CD4-positive, alpha-beta T cell treated with Interleukin-15 for 4 hours (primary cell): Measurements from ENCODE around the gene CCNK.
A peak's percentile ranks its signal among the peaks of the same experiment; 100 is the strongest.

Experiments used
- DNase-seq: peaks from one replicate; pipeline ENCODE4 v3.0.0-alpha.2; 2020; ENCODE audit warnings: low spot score

CCNK gene

DNA sequence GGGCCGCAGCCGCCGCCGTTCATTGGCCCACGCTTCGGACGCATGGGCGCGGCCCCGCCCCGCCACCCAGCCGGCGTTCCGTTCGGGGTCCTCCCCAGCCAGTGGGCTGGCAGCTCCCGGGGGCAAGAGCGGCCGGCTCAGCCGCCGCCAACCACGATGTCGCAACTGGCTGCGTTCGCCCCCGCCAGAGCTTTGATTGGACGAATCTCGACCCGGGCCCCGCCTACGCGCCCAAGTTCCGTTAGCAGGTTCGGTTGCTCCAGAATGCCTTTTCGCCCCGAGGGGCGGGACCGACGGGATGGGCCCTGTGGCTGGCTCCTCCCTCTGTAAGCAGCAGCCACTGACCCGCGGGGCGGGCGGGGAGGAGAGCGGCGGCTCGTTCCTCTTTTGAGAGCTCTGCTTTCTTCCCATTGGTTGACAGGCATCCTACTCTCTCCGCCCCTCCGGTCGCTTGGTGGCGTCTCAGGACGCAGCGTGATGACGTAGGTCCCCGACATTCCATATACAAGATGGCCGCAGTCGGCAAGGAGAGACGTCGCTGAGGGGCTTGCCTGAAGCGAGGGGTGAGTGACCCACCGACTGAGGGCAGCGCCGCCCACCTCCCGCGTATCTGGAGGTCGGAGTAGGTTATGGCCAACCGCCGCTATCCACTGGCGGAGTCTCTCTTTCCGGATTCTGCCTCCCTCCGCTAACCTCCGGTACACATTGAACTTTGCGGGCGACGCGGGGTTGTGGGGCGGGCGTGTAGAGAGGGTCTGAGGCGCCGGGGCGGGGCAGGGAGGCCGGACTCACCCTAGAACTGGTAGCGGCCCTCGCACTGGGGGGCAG is at the start of gene CCNK:
Gene CCNK, plus strand, starts transcription at position 493 of the 828 bp plus-strand sequence. CDS start 11,269 bp downstream, outside the sequence.
- peak; percentile 100 for DNase-seq

DNA sequence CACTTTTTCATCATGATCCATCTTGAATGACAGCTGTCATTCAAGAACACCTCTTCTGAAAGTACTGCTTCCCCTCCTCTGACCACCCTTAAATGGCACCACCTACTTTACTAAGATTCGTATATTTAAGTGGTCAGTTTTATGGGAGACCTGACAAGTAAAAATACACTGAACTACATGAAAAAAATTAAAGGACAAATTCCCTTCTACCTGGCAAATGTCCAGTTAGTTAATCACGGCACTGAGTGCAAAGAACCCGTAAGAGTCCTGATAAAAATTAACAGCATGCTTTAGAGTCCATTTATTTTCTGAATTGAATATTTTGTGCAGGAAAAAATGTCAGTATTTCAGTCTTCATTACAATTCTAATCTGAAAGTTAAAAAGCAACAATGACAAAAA is 49.2 kb upstream of the CCNK start:
- DNase-seq, result no peak

DNA sequence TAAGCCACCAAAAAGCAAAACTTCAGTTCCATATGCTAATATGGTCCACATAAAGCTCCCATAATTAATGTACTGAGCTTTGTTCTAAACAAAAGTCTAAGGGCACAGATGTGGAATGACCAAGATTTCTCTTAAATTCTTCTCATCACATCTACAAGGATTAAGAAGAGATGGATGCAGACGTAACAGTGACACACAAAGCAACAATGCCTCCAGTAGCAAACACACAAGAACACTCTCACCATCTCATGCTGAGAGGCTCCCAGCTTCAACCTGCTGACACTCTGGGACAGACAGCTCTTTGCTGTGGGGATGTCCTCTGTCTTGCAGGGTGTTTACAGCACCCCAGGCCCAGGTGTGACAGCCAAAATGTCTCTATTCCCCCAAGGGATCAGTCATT is 48.7 kb upstream of the CCNK start:
- DNase-seq, result no peak

DNA sequence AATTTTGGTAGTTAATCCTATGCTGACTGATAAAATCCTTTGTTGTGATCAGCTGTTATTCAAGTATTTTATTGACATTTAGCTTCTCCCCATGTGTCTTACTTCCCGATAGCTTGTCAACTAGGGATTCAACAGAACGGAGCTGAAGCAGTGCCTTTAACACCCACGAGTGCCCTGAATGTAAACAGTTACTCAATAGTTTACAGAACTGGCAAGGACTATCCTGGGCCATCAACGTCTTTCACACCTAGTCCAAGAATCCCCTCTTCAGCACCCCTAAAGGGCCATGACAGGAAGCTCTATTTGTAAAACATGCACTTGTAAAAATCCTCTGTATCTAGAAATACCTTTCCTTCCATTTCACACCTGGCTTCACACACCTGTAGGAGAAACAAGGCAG is 45.9 kb upstream of the CCNK start:
- DNase-seq, result no peak

DNA sequence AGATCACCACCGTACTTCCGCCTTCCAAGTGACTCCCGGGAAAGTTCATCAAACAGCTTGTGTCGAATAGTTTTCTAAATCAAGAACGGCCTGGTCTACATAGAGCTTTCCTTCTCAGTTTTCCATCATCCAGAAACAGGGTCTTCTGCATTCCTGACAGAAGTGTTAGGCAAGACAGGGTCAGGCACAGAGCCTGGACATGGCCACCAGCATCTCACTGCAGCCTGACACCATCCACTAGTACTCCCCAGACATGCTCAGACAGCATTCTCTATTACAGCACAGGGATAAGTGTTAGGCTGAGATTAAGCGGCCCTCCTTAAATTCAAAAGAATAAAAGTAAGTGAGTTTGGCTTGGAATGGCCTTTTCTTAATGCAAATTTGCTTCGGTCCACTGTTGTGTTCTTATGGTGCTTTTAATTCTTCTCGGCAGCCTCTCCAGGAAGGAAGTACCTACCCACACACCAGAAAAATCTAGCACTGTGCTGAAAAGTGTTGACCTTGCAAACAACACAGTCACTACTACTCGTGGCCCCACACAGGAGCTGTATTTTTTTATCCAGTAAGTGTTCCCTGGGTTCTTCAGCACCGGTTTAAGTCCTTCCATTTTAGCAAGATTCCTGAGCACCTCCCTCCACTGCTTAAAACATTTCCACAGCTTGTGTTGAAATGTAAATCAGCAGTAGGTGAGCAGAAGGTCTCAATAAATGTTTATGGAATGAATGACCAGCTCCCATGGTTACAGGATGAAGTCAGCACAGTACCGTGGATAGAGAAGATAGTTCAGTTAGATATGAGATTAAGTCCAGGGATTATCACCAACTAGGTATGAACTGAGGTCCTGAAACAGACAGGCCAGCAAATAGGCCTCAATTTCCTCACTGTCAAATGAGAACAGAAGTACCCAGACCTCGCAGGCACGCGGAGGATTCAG is 44.7 kb upstream of the CCNK start:
- peak; percentile 14 for DNase-seq

GRCh38 chr14:99437706-99438105 is 43.5 kb upstream of the CCNK start:
- no peak for DNase-seq

DNA sequence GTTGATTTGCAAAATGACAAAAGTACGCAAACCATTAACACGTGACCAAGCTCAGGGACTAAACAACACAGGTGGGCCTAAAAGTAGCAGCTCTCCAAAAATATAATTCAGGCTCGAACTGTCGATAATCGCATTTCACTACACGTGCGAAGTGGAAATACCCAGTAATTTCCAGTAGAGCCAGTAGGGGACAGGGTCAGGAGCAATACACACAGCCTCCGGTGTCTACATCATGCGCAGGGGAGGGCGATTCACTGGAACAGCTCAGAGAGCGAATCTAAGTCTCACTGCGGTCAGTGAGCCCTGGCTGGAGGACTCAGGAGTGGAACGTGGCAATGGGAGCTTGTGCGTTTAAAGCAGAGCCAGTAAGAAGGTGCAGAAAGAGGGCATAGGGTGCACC is 40.9 kb upstream of the CCNK start:
- DNase-seq, result no peak

DNA sequence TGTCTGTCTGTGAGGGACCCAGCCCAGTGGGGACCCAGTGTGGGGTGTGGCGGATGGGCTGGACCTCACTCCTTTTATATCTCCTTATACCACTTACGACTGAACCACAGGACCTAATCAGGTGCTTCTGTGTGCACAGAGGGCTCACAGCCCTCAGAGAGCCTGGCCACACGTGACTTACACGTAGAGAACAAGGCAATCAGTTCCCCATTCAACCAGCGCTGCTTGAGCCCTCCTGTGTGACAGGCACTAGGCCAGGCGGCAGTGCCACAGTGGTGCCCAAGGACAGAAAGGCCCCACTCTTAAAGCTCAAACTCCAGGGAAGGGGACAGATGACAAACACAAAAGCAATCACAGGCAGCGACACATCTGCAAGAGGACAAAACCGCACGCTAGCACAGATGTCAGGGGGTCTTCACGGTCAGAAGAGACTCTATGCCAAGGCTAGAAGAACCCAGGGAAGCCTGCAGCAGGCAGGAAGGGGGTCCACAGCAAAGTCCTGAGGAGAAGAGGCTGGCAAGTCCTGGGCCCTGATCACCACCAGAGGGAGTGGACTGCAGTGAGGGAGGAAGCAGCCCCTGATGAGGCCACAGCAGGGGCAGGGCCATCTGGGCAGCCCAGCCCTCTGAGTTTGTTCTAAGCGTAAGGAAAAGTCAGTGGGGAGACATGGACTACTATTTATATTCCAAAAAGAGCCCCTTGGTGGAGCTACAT is 39.9 kb upstream of the CCNK start:
- no peak for DNase-seq

- no peak for DNase-seq
Measured at GRCh38 chr14:99441918-99442317, 39.3 kb upstream of the CCNK start.

GRCh38 chr14:99445931-99446330 is 35.3 kb upstream of the CCNK start:
- DNase-seq, result no peak

DNA sequence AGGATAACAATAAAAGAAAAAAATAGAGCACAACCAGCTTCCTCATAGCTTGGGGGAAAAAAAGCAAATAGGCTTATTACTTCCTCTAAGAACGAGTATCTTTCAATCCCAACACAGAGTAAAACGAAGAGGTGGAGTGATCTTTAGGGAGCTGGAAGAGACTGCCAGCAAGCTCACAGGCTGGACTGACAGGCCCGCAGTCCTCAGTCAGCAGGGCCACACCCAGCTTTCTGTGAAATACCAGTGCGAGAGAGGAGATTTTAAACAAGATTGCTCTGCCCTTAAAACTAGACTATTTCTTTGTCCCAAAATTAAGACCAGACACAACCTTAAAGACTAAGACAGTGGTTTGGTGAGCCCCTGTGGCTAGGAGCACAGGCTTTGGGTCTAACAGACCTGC is 33.5 kb upstream of the CCNK start:
- DNase-seq, result no peak

- no peak for DNase-seq
Measured at GRCh38 chr14:99450266-99450665, 30.9 kb upstream of the CCNK start.

GRCh38 chr14:99451234-99451633 is 30.0 kb upstream of the CCNK start:
- DNase-seq, result no peak

GRCh38 chr14:99452968-99453367 is 28.2 kb upstream of the CCNK start:
- no peak for DNase-seq

- no peak for DNase-seq
Measured at GRCh38 chr14:99454246-99454645, 27.0 kb upstream of the CCNK start.

DNA sequence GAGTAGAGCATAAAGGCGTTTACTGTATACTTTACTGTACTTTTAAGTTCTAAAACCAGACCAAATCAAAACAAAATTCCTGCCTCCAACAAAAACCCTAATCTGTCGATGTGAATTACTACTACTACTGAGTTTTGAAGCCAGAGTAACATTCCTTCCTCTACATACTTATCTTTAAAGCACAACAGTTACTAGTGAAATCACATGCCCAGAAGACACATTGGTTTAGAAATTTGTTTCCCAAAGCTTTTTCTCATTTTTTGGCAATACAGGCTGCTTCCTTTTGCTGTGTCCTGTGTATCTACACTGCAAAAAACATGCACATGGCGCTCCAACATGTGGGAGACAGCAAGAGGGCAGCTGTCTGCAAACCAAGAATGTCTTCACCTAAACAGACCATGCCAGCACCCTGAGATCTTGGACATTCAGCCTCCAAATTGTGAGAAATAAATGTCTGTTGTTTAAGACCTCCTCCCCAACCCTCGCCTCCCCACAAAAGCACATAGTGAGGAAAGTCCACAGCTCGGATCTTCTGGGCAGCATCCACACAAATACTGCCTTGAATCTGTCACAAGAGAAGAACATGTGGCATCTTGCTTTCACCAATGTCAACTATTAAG is 21.6 kb upstream of the CCNK start:
- DNase-seq, result no peak

- DNase-seq, result no peak
Measured at GRCh38 chr14:99460793-99461192, 20.4 kb upstream of the CCNK start.

DNA sequence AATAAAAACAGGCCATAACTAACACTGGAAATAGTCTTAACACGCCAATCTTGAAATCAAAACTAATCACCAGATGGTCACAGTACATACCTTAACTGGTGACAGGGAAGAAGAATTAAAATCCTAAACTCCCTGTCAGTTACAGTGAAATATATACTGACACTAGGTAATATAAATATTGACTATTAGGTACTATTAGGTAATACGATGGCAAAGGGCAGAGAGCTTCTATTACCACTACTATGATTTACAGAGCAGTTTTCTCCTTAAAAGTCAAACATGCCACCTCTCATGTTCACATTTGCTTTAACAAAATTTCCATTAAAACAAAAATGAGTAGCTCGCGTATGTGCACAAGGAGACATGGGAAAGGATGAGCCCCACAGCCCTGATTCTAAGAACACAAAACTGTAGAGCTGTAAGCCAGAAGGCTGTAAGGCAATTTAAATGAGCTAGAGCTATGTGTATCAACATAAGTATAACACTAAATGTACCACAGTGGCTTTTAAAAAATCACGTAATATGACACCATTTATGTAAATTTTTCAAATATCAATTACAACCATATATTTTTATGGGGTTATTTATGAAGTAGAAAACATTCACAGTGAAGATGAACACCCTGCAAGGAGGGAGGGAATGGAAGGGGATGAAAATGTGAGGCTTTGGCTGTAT is 19.7 kb upstream of the CCNK start:
- no peak for DNase-seq

GRCh38 chr14:99462210-99462609 is 19.0 kb upstream of the CCNK start:
- no peak for DNase-seq

DNA sequence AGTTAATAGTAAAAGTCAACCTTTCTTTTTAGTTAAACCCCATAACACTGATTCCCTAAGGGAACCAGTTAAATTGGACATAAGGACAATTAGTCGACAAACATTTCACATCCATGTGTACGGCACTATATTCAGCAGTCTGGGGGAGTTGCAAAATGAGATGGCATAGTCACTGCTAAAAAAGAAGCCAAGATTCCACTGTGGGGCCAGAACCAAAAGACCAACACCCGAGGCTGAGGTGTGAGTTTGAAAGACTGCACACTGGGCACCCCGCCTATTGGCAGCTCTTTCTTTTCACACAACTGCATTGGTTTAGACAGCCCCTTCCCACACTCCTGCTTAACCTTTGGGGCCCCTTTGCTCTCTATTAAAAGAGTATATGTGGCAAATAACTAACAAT is 17.2 kb upstream of the CCNK start:
- no peak for DNase-seq

GRCh38 chr14:99465288-99465687 is 15.9 kb upstream of the CCNK start:
- no peak for DNase-seq
